HG02981 (cell line): ENCODE results near the gene OR51V1.
"Not testable (repeated sequence)": the region's sequence is repeated elsewhere in the genome, so short reads cannot be mapped to it uniquely, and the experiment has no call there.

Source experiments
- ATAC-seq: cut with Tn5 transposase; IDR thresholded peaks from one replicate; pipeline ENCODE4 v1.9.1; 2021; ENCODE audit warnings: mild to moderate bottlenecking, moderate library complexity; ENCODE audit not compliant: unreplicated experiment

OR51V1 gene, protein sequence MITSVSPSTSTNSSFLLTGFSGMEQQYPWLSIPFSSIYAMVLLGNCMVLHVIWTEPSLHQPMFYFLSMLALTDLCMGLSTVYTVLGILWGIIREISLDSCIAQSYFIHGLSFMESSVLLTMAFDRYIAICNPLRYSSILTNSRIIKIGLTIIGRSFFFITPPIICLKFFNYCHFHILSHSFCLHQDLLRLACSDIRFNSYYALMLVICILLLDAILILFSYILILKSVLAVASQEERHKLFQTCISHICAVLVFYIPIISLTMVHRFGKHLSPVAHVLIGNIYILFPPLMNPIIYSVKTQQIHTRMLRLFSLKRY

DNA sequence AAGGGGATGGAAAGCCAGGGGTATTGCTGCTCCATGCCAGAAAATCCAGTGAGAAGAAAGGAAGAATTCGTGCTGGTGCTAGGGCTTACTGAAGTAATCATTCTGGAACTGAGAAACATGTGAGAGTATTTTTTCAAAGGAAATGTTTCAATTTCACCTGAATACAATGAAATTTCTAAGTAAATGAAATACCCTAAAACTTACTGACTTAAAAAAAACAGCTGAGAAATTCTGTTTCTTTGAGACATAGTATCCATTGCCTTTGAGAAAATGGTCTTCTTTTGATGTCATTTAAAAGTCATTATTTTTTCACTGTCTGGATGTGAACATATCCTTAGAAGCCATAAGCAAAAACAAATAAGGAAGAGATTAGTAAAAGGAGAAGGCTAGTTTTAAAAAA, at the start of gene OR51V1:
TSS of gene OR51V1 (minus strand) at position 101 of the 400 bp plus-strand sequence. CDS start at position 101, 0 bp downstream.
- ATAC-seq = no peak

DNA sequence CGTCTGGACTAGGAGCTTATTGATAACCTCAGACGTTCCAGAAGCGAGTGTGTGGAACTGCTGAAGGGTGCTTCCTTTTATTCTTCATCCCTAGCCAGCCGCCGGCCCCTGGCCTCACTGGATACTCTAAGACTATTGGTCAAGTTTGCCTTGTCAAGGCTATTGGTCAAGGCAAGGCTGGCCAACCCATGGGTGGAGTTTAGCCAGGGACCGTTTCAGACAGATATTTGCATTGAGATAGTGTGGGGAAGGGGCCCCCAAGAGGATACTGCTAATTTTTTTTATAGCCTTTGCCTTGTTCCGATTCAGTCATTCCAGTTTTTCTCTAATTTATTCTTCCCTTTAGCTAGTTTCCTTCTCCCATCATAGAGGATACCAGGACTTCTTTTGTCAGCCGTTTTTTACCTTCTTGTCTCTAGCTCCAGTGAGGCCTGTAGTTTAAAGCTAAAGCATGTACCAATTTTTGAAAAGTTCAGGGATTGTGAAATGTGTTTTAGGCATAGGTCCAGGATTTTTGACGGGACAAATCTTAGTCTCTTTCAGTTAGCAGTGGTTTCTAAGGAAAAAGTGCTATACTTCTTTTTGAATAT, 49.4 kb upstream of the OR51V1 start, which contains the start of gene HBG1:
TSS of gene HBG1 (minus strand) at position 51 of the 590 bp plus-strand sequence. CDS start 53 bp downstream, outside the sequence.
- ATAC-seq = not testable (repeated sequence)

DNA sequence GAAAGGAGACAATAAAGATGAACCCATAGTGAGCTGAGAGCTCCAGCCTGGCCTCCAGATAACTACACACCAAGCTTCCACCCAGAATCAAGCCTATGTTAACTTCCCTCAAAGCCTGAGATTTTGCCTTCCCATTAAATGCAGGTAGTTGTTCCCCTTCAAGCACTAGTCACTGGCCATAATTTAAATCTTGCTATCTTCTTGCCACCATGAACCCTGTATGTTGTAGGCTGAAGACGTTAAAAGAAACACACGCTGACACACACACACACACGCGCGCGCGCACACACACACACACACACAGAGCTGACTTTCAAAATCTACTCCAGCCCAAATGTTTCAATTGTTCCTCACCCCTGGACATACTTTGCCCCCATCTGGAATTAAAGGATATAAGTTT, 48.0 kb upstream of the OR51V1 start:
- not testable (repeated sequence) for ATAC-seq

DNA sequence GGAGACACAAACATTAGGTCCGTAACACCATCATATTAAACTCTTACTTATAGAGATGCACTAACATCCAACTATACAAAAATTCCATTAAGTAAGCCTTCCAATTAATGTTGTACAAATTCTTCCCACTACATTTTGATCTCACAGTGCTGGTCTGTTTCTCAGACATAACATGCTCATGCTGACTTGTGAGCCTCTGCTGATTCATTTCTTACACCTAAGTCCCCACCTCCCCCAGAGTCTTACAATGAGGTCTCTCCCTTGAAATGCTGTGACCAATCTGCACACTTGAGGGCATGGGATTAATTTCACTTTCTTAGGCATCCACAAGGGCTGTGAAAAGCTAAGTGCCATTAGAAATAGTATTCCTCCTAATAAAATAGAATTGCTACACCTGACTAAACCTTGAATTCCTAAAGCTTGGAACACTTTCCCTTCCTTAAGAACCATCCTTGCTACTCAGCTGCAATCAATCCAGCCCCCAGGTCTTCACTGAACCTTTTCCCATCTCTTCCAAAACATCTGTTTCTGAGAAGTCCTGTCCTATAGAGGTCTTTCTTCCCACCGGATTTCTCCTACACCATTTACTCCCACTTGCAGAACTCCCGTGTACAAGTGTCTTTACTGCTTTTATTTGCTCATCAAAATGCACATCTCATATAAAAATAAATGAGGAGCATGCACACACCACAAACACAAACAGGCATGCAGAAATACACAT, 47.1 kb upstream of the OR51V1 start:
- ATAC-seq = no peak

DNA sequence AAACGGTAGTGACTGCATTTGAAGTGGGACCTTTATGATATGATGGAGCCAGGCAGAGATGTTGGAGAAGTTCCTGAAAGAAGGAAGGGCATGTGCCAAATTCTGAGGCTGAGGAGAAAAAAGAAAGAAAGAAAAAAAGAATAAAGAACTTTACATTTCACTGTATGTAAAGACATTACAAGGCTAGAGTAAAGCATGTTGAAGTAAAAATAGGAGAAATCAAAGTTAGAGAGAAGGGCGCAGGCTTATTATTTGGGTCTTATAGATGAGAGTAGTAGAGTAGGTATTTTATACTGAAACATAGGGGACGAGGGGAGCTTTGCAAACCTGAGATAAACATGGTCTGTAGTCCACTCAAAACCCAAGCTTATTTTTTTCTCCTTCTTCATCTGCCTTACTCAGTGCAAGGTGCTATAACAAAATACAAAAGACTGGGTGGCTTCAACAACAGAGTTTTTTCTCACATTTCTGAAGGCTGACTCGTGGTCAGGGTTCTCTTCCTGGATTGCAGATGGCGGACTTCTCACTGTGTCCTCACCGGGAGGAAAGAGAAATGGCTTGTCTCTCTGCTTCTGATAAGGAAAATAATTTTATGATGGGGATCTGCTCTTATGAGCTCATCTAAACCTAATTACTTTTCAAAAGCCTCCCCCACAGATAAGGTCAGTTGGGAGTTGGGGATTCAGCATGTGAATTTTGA, 46.4 kb upstream of the OR51V1 start:
- no peak for ATAC-seq

DNA sequence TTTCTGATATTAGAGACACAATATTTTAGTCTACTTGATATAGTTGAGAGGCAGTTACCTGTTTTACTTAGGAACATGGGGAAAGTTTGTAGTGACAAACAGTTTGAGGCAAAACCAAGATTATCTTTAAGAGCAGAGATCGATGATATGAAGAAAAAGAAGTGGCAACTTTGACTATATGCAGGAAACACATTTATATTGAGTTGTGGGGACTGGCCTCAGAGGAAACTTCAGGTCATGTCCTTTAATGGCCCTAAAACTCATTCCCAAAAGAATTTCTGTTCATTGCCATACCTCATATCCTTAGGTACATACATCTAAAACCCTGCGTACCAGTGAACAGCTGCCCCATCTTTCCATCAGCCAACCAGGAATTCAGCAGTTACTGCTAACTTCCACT, 44.7 kb upstream of the OR51V1 start:
- no peak for ATAC-seq

DNA sequence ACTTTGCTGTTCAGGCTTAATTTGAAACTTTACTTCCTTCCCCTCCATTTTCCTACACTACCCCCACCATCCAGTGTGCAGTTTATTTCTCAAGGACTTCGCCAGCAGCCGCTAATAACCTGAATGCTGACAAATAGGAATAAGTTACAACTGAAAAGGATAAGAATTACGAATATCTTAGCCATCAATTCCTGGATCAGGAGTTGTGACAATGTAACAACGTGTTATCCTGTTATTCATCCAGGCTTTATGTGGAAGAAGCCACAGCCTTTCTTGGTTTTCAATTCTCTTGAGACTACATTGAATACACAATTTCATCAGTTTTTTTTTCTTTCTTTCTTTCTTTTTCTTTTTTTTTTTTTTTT, 43.3 kb upstream of the OR51V1 start:
- ATAC-seq = no peak

DNA sequence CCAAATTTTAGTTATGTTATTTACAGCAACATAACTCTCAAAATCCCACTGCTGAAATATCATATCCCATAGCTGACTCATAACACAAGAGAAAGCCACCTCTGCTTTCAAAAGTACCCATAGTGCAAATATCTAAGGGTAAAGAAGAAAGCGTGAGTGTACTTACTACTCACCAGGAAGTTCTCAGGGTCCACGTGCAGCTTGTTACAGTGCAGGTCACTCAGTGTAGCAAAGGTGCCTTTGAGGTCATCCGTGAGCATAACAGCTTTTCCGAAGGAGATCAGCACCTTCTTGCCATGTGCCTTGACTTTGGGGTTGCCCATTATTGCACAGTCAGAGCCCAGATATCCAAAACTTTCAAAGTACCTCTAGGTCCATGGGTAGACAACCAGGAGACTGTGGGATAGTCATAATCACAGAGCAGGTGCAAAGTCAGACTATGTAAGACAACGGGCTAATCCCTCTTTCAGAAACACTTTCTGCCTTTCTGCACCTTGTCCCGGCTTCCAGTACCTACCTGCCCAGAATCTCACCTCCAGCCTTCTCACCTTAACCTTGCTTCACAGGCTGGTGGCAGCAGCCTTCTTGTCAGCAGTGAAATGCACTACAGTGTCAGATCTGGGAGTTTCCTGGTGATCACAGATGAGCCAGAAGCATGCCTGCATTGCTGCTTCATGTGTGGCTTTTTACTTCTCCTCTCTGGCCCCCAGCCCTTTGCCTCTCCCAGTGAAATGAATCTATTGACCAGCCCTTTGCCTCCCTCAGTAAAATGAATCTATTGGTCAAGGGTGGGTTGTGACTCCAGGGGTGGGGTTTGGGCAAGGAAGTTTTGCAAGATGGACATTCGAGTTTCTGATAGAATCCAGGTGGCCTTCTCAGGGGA, 42.7 kb upstream of the OR51V1 start:
- peak; percentile 56 for ATAC-seq

DNA sequence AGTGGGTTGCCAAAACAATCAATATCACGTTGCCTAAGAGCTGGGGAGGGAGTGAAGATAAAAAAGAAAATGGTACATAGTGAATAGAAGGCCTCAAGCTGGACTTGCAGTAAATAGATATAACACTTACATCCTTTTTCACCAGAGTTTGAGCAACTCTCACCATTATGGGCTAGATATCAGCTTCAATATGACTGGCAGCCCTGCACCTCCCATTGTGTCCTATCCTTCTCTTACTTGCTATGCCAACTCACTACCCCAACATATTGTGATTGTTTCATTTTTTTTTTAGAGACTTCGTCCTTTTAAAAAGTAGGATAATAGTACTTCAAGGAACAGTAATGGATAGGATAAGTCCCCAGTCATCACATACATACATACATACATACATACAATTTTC, 41.7 kb upstream of the OR51V1 start:
- no peak for ATAC-seq

DNA sequence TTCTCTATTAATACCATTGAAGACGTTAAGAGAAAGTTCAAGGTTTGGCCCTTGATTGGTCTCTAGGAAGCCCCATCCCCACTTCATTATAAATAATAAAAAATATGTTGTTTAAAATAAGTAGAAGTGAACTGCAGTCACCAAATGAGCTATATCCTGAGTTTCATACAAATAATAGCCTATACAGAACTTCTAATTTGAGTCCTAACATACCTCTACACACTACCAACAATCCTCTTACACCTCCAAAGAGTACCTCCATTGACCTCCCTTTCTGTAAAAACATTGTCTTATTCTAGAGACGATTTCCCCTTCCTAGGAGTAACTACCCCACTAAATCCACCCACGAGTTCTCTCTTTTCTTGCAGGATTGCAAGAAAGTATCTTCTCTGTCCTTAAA, 41.0 kb upstream of the OR51V1 start:
- no peak for ATAC-seq

DNA sequence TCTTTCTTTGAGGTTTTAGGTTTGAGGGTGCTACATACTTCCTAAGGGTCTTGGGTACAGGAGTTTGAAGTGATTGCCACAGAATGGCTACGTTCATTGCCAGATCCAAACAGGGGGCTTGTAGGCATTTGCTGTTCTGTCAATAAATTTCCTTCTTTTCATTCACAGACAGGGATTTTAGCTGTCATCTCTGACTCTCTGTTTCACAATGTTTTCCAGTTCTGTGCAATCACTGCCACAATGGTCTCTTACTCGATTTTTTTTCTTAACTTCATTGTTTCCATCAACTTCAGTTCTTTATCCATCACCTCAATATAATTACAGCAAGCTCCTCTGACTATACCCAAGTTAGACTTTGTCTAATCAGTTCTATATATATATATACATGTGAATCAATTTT, 40.0 kb upstream of the OR51V1 start:
- ATAC-seq = no peak

DNA sequence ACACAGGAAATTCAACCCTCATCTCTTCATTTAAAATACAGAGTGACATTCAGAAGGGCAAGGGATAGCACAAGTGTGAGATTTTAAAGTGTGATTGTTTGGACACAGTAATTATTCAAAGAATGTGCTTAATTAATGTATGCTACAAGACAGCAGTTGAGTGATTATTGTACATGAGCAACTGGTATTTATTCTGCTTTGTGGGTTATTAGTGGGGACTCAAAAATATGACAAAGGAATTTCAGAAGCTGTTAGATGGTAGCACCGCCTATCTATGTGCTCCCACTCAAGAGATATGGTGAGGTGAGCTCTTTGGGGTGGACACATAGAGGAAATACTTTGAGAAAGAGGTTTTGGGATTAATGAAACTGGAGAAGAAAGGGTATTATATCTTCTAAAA, 39.6 kb upstream of the OR51V1 start:
- ATAC-seq = no peak

DNA sequence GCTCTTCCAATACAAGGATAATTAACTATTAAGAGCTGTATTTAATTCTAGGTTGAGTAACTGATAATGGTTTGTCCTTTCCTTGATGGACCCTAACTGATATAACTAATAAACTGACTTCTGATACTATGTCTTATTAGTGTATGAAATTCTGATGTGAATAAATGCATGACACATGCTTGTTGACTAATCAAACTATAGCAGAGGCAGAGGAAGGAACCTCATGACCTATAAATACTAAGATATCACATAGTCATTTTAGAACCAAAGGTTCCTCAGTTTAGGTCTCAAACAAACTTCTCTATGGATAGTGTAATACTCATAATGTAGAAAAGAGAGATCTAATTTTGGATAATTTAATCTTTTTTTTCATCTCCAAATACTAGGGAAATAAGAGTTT, 38.6 kb upstream of the OR51V1 start:
- no peak for ATAC-seq

DNA sequence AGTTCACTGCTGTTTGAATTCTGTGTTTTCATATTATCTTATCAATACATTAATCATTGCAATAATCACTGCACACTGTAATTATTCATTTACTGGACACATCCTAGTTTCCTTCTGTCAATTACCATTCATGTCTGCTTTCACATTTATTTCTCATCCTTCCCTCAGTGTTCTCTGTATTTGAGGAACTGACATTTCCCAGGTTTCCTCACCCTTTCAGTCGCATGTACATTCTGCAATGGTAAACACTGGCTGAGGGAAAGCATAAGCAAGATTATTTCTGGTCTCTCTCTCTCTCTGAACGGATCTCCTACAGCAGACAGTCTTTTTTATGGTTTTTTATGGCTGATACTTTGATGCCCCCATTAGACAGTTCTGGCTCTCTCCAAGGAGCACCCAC, 38.0 kb upstream of the OR51V1 start:
- ATAC-seq = no peak

DNA sequence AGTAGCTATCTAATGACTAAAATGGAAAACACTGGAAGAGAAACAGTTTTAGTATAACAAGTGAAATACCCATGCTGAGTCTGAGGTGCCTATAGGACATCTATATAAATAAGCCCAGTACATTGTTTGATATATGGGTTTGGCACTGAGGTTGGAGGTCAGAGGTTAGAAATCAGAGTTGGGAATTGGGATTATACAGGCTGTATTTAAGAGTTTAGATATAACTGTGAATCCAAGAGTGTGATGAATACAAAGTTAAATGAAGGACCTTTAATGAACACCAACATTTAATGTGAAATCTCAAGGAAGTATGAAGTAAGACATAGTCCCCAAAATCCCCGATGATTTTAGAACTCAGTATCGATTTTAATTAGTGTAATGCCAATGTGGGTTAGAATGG, 36.9 kb upstream of the OR51V1 start:
- no peak for ATAC-seq

DNA sequence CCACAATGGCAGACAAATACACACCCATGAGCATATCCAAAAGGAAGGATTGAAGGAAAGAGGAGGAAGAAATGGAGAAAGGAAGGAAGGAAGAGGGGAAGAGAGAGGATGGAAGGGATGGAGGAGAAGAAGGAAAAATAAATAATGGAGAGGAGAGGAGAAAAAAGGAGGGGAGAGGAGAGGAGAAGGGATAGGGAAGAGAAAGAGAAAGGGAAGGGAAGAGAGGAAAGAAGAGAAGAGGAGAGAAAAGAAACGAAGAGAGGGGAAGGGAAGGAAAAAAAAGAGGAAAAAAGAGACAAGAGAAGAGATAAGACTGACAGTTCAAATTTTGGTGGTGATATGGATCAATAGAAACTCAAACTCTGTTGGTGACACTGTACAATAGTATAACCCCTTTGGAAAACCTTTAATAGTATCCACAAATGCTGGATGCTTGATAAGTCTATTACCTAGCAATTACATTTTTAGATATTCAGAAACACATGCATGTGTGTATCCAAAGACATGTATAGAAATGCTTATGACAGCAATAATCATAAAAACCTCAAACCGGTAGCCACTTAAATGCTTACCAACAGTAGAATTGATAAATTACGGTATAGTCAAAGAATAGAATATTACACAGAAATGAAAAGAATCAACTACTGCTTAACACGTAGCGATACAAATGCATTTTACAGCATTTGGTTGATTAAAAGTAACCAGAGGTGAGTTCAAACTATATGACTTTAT, 35.0 kb upstream of the OR51V1 start:
- ATAC-seq = no peak

DNA sequence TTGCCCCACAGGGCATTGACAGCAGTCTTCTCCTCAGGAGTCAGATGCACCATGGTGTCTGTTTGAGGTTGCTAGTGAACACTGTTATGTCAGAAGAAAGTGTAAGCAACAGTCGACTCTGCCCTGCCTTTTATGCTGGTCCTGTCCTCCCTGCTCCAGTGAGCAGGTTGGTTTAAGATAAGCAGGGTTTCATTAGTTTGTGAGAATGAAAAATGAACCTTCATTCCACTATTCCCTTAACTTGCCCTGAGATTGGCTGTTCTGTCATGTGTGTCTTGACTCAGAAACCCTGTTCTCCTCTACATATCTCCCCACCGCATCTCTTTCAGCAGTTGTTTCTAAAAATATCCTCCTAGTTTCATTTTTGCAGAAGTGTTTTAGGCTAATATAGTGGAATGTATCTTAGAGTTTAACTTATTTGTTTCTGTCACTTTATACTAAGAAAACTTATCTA, 33.9 kb upstream of the OR51V1 start, which contains the start of gene HBD:
TSS of gene HBD (minus strand) at position 103 of the 454 bp plus-strand sequence. CDS start at position 53, 50 bp downstream.
- ATAC-seq = peak; percentile 89

DNA sequence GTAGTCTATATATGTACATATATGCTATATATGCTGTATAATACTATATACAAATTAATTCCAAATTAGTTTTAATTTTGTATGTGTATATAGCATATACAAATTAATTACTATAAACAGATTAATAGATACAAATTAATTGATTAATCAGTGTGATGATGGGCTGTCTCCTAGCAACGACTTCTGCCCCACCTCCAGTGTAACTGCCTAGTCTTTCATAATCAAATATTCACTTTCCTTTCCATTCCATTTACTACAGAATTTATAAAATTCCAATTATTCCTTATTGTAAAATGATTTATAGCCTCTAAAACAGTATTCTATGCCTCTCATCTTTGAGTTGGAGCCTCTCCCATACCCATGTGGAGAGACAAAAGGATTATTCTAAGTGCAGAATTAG, 32.8 kb upstream of the OR51V1 start:
- no peak for ATAC-seq

DNA sequence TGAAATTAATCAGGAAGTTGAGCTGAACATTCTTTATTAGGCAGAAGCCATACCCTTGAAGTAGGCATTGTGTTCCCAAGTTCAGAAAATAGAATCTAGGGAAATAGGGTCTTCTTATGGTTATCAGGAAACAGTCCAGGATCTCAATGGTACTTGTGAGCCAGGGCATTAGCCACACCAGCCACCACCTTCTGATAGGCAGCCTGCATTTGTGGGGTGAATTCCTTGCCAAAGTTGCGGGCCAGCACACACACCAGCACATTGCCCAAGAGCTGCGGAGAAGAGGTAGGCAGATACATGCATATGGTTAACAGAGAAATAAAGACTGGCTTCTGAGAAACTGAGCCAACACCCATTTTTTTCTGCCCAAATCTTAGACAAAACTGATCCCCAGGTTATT, 32.3 kb upstream of the OR51V1 start:
- ATAC-seq = no peak

DNA sequence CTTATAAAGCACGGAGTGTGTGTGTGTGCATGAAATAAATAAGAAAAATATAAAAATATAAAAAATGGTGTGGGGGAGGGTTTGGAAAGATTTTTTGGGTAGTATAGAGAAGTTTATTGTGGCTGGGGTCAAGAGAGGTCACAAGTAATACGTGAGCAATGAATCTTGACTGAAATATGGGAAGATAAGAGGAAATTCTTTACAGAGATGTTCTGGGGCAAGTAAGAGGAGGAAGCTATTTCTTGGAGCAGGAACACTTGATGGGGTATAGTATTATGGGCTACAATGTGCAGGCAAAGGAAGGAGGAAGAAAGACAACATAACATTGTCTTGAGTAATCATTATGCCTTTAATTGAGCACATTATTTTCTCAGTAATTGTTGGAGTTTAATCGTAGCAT, 31.7 kb upstream of the OR51V1 start:
- no peak for ATAC-seq
